Left ventricle myocardium inferior (tissue), 1 donor: ENCODE data around the gene C1orf198. TPM values are rescaled to one million over a fixed set of nuclear protein-coding genes. Genes with fewer than 3 reads are reported as not detected.

Experiments used
- DNase-seq: peaks from one replicate; pipeline ENCODE4 v3.0.0-alpha.2; 2020
- H3K27ac ChIP-seq: fragments of 200-600 bp; replicated peaks from 2 replicates; pipeline ENCODE4 v1.8.0; 2021
- H3K27me3 ChIP-seq: fragments of 200-600 bp; 2 replicates; pipeline ENCODE4 v1.8.0; 2021; ENCODE audit warnings: low read depth
- H3K36me3 ChIP-seq: fragments of 200-600 bp; 2 replicates; pipeline ENCODE4 v1.8.0; 2021
- H3K4me1 ChIP-seq: fragments of 200-600 bp; 2 replicates; pipeline ENCODE4 v1.8.0; 2021
- H3K4me3 ChIP-seq: fragments of 200-600 bp; 2 replicates; pipeline ENCODE4 v1.8.0; 2021; ENCODE audit warnings: mild to moderate bottlenecking, moderate library complexity
- H3K9me3 ChIP-seq: fragments of 200-600 bp; replicated peaks from 2 replicates; pipeline ENCODE4 v1.8.0; 2021
- CTCF ChIP-seq: fragments of 200-600 bp; IDR thresholded peaks from 2 replicates; pipeline ENCODE4 v1.8.0; 2021; ENCODE audit warnings: antibody characterized with exemption, mild to moderate bottlenecking, borderline replicate concordance
- intact Hi-C: fragments of 100-400 bp; cut with micrococcal nuclease; formaldehyde crosslinking; loops from one replicate; pipeline ENCODE4 v1.11.0; 2022
- total RNA-seq: library from RNA; stranded (reverse); fragmentation: NEBNext Ultra II Directional; extraction: Animal tissue kit (Norgen Biotek cat#: 25700); gene quantifications from one replicate; pipeline ENCODE4 v1.2.1, GENCODE V29; 2021
- donor health status: DM: no; HTN: yes; CAD: no; lungs with severe emphysema.

The C1orf198 gene
- total RNA-seq, 1 donor from 2014 or later, result 32.7 TPM

- Histone ChIP-seq H3K4me1 (peaks cover 90% of the 10 kb centered on the region), H3K27ac (peak overlapping the region; percentile 92)
- TF ChIP-seq CTCF, result no peak
These were observed 12.4 kb downstream of the C1orf198 start for GRCh38 chr1:230855886-230856285.

GRCh38 chr1:230854423-230854822 lies 13.9 kb downstream of the C1orf198 start:
- TF ChIP-seq CTCF, result no peak
- Histone ChIP-seq H3K27me3 (no peaks in the 10 kb centered on the region), H3K27ac (peak overlapping the region; percentile 41), H3K36me3 (peaks cover 37% of the 10 kb centered on the region), H3K4me3 (no peak overlapping the region), H3K9me3 (peaks cover 8% of the 10 kb centered on the region), H3K4me1 (peaks cover 90% of the 10 kb centered on the region)
- intact Hi-C loops, result no loop called here
- DNase-seq, result no peak

More at GRCh38 chr1:230855886-230856285, 12.4 kb downstream of the C1orf198 start:
- intact Hi-C loops, result no loop called here
- no peak for DNase-seq
- no peak overlapping the region for H3K4me3 ChIP-seq
- peaks cover 37% of the 10 kb centered on the region for H3K36me3 ChIP-seq
- peaks cover 8% of the 10 kb centered on the region for H3K9me3 ChIP-seq
- H3K27me3 ChIP-seq, result no peaks in the 10 kb centered on the region

DNA sequence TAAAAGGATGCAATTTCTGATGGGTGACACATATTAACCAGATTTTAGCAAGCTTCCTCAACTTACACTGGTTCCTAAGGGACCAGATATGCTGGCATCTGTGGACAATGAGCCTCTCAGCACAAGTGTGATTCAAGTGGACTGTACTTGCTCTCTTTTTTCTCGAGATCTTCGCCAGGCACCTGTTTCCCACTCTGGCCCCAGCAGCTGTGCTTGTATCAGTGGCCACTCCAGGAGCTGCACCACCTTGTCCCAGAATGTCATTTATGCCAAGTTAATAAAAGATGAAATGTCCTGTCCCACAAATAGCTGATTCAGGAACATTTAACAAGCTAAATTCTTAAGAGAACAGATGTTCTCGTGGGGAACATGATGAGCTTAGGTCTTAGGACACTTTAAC lies 14.6 kb downstream of the C1orf198 start:
- intact Hi-C loops, result no loop called here
- no peak for TF ChIP-seq CTCF
- Histone ChIP-seq H3K4me1 (peaks cover 90% of the 10 kb centered on the region), H3K36me3 (peaks cover 37% of the 10 kb centered on the region), H3K27me3 (no peaks in the 10 kb centered on the region), H3K9me3 (peaks cover 8% of the 10 kb centered on the region), H3K27ac (peak overlapping the region; percentile 41), H3K4me3 (no peak overlapping the region)
- DNase-seq, result no peak

- peaks cover 90% of the 10 kb centered on the region for H3K4me1 ChIP-seq
These were observed 15.4 kb downstream of the C1orf198 start for GRCh38 chr1:230852959-230853358.

GRCh38 chr1:230851291-230851691 lies 17.0 kb downstream of the C1orf198 start:
- H3K36me3 ChIP-seq, result peaks cover 37% of the 10 kb centered on the region
- no peaks in the 10 kb centered on the region for H3K27me3 ChIP-seq
- H3K4me1 ChIP-seq, result peaks cover 82% of the 10 kb centered on the region
- H3K9me3 ChIP-seq, result peaks cover 8% of the 10 kb centered on the region
- intact Hi-C loops, result no loop called here
- H3K27ac ChIP-seq, result peak overlapping the region; percentile 91
- TF ChIP-seq CTCF, result no peak
- H3K4me3 ChIP-seq, result no peak overlapping the region
- no peak for DNase-seq

More at GRCh38 chr1:230852959-230853358, 15.4 kb downstream of the C1orf198 start:
- Histone ChIP-seq H3K36me3 (peaks cover 37% of the 10 kb centered on the region), H3K27ac (peak overlapping the region; percentile 41), H3K27me3 (no peaks in the 10 kb centered on the region), H3K9me3 (peaks cover 8% of the 10 kb centered on the region), H3K4me3 (no peak overlapping the region)
- DNase-seq, result no peak
- no peak for TF ChIP-seq CTCF
- intact Hi-C loops, result no loop called here
